ENCODE results near the gene SYT1. TPM values are rescaled to one million over a fixed set of nuclear protein-coding genes. Genes with fewer than 3 reads are reported as not detected.

Gene SYT1
- total and polyA plus RNA-seq, 10 donors, result 0.56 to 7.3 (median 2.6) TPM

DNA sequence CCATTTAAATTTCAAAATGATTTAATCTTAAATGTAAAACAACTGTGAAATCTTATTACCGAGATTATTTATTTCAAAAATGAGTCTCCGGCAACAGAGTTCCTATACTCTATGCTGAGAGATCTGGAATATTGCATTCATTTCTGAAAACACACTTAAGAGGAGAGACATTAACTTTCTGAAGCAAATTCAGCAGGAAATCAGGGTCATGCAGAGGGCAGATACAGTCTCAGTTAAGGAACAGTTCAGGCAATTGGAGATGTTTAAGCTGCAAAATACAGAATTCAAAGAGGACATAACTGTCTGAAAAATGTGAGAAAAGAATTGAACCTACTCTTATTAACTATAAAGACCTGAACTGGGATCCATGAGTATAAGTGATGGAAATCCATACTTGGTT lies 505.4 kb downstream of the SYT1 start:
- Histone ChIP-seq H3K4me1 (no peaks in the 10 kb centered on the region), H3K4me3 (no peak overlapping the region), H3K9me3 (no peaks in the 10 kb centered on the region), H3K27me3 (replicated peaks in 1 of 7) (no peaks in the 10 kb centered on the region), H3K36me3 (no peaks in the 10 kb centered on the region), H3K27ac (no peak overlapping the region)
- DNase-seq, result no peak
- TF ChIP-seq, protein P1, sequence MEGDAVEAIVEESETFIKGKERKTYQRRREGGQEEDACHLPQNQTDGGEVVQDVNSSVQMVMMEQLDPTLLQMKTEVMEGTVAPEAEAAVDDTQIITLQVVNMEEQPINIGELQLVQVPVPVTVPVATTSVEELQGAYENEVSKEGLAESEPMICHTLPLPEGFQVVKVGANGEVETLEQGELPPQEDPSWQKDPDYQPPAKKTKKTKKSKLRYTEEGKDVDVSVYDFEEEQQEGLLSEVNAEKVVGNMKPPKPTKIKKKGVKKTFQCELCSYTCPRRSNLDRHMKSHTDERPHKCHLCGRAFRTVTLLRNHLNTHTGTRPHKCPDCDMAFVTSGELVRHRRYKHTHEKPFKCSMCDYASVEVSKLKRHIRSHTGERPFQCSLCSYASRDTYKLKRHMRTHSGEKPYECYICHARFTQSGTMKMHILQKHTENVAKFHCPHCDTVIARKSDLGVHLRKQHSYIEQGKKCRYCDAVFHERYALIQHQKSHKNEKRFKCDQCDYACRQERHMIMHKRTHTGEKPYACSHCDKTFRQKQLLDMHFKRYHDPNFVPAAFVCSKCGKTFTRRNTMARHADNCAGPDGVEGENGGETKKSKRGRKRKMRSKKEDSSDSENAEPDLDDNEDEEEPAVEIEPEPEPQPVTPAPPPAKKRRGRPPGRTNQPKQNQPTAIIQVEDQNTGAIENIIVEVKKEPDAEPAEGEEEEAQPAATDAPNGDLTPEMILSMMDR (IDR thresholded peaks at IDR 0.05 in 8 of 11, conservative IDR thresholded peaks at IDR 0.05 in 3 of 11), result no peak
- TF ChIP-seq POLR2AphosphoS5 (IDR thresholded peaks at IDR 0.05) (no peak), POLR2A (IDR thresholded peaks at IDR 0.05) (no peak)
- 78 to 88% (median 84%) methylated on average over 2 of the region's 2 CpGs for WGBS, 5 donors
- intact Hi-C loops (cut with DNase I; ENCODE audit: low total_unique reads), result no loop called here

DNA sequence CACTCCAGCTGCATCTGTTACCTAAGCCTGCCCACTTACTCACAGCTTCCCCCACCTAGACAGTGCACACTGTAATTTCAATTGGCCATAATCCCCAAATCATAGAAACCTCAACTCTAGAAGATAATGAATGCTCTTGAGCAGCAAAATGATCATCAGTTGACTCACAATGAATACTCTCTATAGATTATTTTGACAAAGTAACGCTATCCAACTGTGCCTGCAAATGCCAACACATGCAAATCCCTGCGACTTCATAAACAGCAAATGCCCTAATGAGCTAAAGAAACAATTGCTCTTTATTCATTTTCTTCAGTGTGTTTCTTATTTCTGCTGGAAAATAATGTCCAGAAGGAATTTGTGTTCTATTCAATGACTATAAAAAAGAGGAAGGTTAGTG lies 506.7 kb downstream of the SYT1 start:
- DNase-seq, result no peak
- H3K36me3 ChIP-seq, result no peaks in the 10 kb centered on the region
- no peaks in the 10 kb centered on the region for H3K27me3 ChIP-seq (replicated peaks in 1 of 7)
- H3K27ac ChIP-seq, result no peak overlapping the region
- TF ChIP-seq, protein P1 (IDR thresholded peaks at IDR 0.05 in 8 of 11, conservative IDR thresholded peaks at IDR 0.05 in 3 of 11), result no peak
- no peak for TF ChIP-seq POLR2A (IDR thresholded peaks at IDR 0.05)
- no peak for TF ChIP-seq POLR2AphosphoS5 (IDR thresholded peaks at IDR 0.05)
- 87 to 97% (median 91%) methylated on average over 2 of the region's 2 CpGs for WGBS, 5 donors
- H3K4me1 ChIP-seq, result no peaks in the 10 kb centered on the region
- intact Hi-C loops (cut with DNase I; ENCODE audit: low total_unique reads), result no loop called here
- no peaks in the 10 kb centered on the region for H3K9me3 ChIP-seq
- H3K4me3 ChIP-seq, result no peak overlapping the region

DNA sequence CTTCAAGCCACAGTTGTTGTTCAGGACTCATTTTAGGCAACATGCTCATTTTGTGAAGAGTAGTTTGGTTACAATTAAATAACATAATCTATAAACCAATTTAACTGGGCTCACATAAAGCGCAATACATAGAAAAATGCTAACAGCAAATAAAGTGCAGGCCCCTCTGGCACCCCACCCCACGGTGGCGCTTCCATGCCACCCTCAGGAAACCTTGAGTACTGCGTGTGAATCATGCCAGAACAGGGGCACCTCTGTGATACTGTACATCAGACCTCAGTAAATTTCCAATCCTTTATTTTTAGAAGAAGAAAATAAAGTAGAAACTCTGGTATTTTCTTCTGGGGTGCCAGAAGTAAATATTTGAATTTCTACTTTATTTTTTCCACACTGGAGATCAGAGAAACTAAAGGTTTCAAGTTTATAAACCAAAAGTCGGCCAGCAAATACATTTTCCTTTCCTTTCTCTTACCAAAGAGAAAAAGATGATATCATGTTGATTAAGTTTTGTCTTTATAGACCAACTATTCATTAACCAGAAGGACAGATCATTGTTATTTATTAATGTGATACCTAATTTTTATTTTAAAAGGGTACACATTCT lies 509.4 kb downstream of the SYT1 start:
- DNase-seq, result no peak
- Histone ChIP-seq H3K4me1 (no peaks in the 10 kb centered on the region), H3K27me3 (replicated peaks in 1 of 7) (no peaks in the 10 kb centered on the region), H3K36me3 (no peaks in the 10 kb centered on the region), H3K4me3 (no peak overlapping the region), H3K9me3 (no peaks in the 10 kb centered on the region), H3K27ac (no peak overlapping the region)
- 60 to 73% (median 69%) methylated on average over 5 of the region's 5 CpGs for WGBS, 5 donors
- TF ChIP-seq, protein P1 (IDR thresholded peaks at IDR 0.05 in 8 of 11, conservative IDR thresholded peaks at IDR 0.05 in 3 of 11), result peak in 7 of 11 experiments; percentile 23 to 69 (median 50)
- TF ChIP-seq POLR2A (IDR thresholded peaks at IDR 0.05) (no peak), POLR2AphosphoS5 (IDR thresholded peaks at IDR 0.05) (no peak)
- intact Hi-C loops (cut with DNase I; ENCODE audit: low total_unique reads), result no loop called here

DNA sequence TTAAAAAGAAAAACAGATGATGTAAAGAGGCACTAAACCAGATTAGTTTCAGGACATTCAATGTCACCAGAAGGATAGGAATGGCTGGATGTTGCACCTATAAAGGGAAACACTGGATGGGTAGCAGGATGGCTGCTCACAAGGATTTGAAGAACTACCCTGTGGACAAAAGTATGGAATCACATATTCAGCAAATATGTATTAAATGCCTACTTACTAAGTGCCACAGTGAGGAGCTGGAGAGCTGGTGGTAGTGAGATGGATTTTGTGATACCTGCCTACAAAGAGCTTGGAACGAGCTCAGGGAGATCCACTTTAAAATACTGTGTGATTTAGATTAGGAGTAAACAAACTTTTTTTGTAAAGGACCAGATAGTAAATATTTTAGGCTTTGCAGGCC lies 510.0 kb downstream of the SYT1 start:
- H3K27me3 ChIP-seq (replicated peaks in 1 of 7), result no peaks in the 10 kb centered on the region
- no peak overlapping the region for H3K27ac ChIP-seq
- H3K4me1 ChIP-seq, result no peaks in the 10 kb centered on the region
- no peak overlapping the region for H3K4me3 ChIP-seq
- no peaks in the 10 kb centered on the region for H3K9me3 ChIP-seq
- no peak for DNase-seq
- whole genome bisulfite sequencing, 5 donors, result 72 to 95% (median 75%) methylated on average over 1 of the region's 1 CpG
- intact Hi-C loops (cut with DNase I; ENCODE audit: low total_unique reads), result no loop called here
- no peak for TF ChIP-seq POLR2A (IDR thresholded peaks at IDR 0.05)
- TF ChIP-seq POLR2AphosphoS5 (IDR thresholded peaks at IDR 0.05), result no peak
- TF ChIP-seq, protein P1 (IDR thresholded peaks at IDR 0.05 in 8 of 11, conservative IDR thresholded peaks at IDR 0.05 in 3 of 11), result no peak
- no peaks in the 10 kb centered on the region for H3K36me3 ChIP-seq
